DOHH2 (cell line): ENCODE measurements around the gene CCDC195.

Experiments used
- H3F3A ChIP-seq: fragments of 200-600 bp; sonication (generic), shearing (Covaris generic); 2 replicates; pipeline ENCODE4 v1.6.0; 2016; ENCODE audit warnings: antibody characterized with exemption, mild to moderate bottlenecking; ENCODE audit not compliant: control insufficient read depth, insufficient read depth
- H3K27ac ChIP-seq: fragments of 200-600 bp; sonication (generic); 2 replicates; pipeline ENCODE4 v1.5.1; 2014; ENCODE audit warnings: low read depth, mild to moderate bottlenecking, low read length, moderate library complexity
- H3K27me3 ChIP-seq: fragments of 200-600 bp; sonication (generic); 2 replicates; pipeline ENCODE4 v1.6.1; 2014; ENCODE audit warnings: mild to moderate bottlenecking, low read length, mixed read lengths; ENCODE audit not compliant: control insufficient read depth
- H3K36me3 ChIP-seq: fragments of 200-600 bp; sonication (generic); 2 replicates; pipeline ENCODE4 v1.6.1; 2014; ENCODE audit warnings: mild to moderate bottlenecking, low read length, moderate library complexity, mixed read lengths; ENCODE audit not compliant: control insufficient read depth
- H3K4me1 ChIP-seq: fragments of 200-600 bp; sonication (generic); 2 replicates; pipeline ENCODE4 v1.6.1; 2014; ENCODE audit warnings: mild to moderate bottlenecking, low read length, mixed read lengths; ENCODE audit not compliant: control insufficient read depth
- H3K4me2 ChIP-seq: fragments of 200-600 bp; sonication (generic); 2 replicates; pipeline ENCODE4 v1.6.0; 2014; ENCODE audit warnings: mild to moderate bottlenecking, low read length, moderate library complexity
- H3K4me3 ChIP-seq: fragments of 200-600 bp; sonication (generic); 2 replicates; pipeline ENCODE4 v1.5.1; 2014; ENCODE audit warnings: mild to moderate bottlenecking, low read length, mixed read lengths
- H3K79me2 ChIP-seq: fragments of 200-600 bp; sonication (generic); 2 replicates; pipeline ENCODE4 v1.6.1; 2014; ENCODE audit warnings: mild to moderate bottlenecking, low read length, mixed read lengths; ENCODE audit not compliant: control insufficient read depth
- H3K9me2 ChIP-seq: fragments of 200-600 bp; sonication (generic); replicated peaks from 2 replicates; pipeline ENCODE4 v1.6.1; 2014; ENCODE audit warnings: mild to moderate bottlenecking, low read length, mixed read lengths; ENCODE audit not compliant: control insufficient read depth
- H3K9me3 ChIP-seq: fragments of 200-600 bp; sonication (generic); 2 replicates; pipeline ENCODE4 v1.6.1; 2014; ENCODE audit warnings: antibody characterized with exemption, low read length, mixed read lengths; ENCODE audit not compliant: control insufficient read depth, insufficient read depth
- H4K20me1 ChIP-seq: fragments of 200-600 bp; sonication (generic); 2 replicates; pipeline ENCODE4 v1.6.0; 2014; ENCODE audit warnings: low read depth, mild to moderate bottlenecking, antibody characterized with exemption, low read length, moderate library complexity; ENCODE audit not compliant: control insufficient read depth, insufficient read depth
- CTCF ChIP-seq: fragments of 200-600 bp; sonication (generic); IDR thresholded peaks from one replicate; pipeline ENCODE4 v1.5.1; 2014; ENCODE audit warnings: antibody characterized with exemption, mild to moderate bottlenecking, low read depth, low read length; ENCODE audit not compliant: poor library complexity, severe bottlenecking
- EZH2phosphoT487 ChIP-seq: fragments of 200-600 bp; sonication (generic); IDR thresholded peaks from 2 replicates; pipeline ENCODE4 v1.6.1; 2017; ENCODE audit warnings: borderline replicate concordance, mild to moderate bottlenecking, antibody characterized with exemption, low read length, moderate library complexity, mixed read lengths

Gene CCDC195

GRCh38 chr2:224685121-224685520 lies 31.0 kb downstream of the CCDC195 start:
- Histone ChIP-seq H3F3A (no peaks in the 10 kb centered on the region), H3K27me3 (no peaks in the 10 kb centered on the region), H3K27ac (no peak overlapping the region), H3K79me2 (no peaks in the 10 kb centered on the region), H3K4me2 (no peak overlapping the region), H3K4me3 (no peak overlapping the region), H3K9me3 (no peaks in the 10 kb centered on the region), H3K4me1 (peaks cover 19% of the 10 kb centered on the region), H3K36me3 (no peaks in the 10 kb centered on the region), H4K20me1 (no peaks in the 10 kb centered on the region), H3K9me2 (no peaks in the 10 kb centered on the region)
- TF ChIP-seq CTCF (no peak), EZH2phosphoT487 (no peak)

- Histone ChIP-seq H3K4me1 (peaks cover 25% of the 10 kb centered on the region), H3K9me3 (no peaks in the 10 kb centered on the region), H3K36me3 (no peaks in the 10 kb centered on the region), H3K27ac (no peak overlapping the region), H3K9me2 (no peaks in the 10 kb centered on the region), H3F3A (no peaks in the 10 kb centered on the region), H3K27me3 (no peaks in the 10 kb centered on the region), H3K4me2 (no peak overlapping the region), H3K79me2 (no peaks in the 10 kb centered on the region), H3K4me3 (no peak overlapping the region), H4K20me1 (no peaks in the 10 kb centered on the region)
- TF ChIP-seq EZH2phosphoT487: no peak
- no peak for TF ChIP-seq CTCF
These were observed 34.0 kb downstream of the CCDC195 start for GRCh38 chr2:224682134-224682533.

- TF ChIP-seq EZH2phosphoT487 (no peak), CTCF (no peak)
- Histone ChIP-seq H3F3A (peaks cover 6% of the 10 kb centered on the region), H3K4me1 (peaks cover 35% of the 10 kb centered on the region)
These were observed 44.4 kb downstream of the CCDC195 start for GRCh38 chr2:224671731-224672130.

More at GRCh38 chr2:224671731-224672130, 44.4 kb downstream of the CCDC195 start:
- Histone ChIP-seq H3K4me2 (no peak overlapping the region), H4K20me1 (no peaks in the 10 kb centered on the region), H3K4me3 (no peak overlapping the region), H3K27me3 (no peaks in the 10 kb centered on the region), H3K36me3 (peaks cover 5% of the 10 kb centered on the region; the same call in 1 of the 2 replicates), H3K27ac (no peak overlapping the region), H3K79me2 (no peaks in the 10 kb centered on the region), H3K9me2 (no peaks in the 10 kb centered on the region), H3K9me3 (no peaks in the 10 kb centered on the region)
